ENCODE measurements around the gene HOXC9.

The HOXC9 gene

DNA sequence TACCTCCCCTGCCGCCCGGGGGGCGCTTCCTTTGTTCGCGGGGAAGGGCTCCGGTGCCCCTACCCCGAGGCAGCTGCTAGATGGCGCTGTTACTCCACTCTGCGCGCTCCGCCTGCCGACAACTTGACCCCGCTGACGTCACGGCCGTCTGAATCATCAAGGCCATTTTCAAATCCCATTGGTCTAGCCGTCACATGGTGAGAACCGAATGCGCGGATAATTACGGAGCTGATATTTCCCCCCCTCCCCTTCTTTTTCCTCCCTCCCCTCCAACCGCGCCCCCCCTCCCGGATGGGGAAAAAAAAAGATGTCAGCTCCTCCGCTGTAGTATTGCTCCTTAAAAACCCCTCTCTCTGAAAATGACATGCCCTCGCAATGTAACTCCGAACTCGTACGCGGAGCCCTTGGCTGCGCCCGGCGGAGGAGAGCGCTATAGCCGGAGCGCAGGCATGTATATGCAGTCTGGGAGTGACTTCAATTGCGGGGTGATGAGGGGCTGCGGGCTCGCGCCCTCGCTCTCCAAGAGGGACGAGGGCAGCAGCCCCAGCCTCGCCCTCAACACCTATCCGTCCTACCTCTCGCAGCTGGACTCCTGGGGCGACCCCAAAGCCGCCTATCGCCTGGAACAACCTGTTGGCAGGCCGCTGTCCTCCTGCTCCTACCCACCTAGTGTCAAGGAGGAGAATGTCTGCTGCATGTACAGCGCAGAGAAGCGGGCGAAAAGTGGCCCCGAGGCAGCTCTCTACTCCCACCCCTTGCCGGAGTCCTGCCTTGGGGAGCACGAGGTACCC, 14.9 kb upstream of the HOXC9 start, which contains the start of gene HOXC10:
Gene HOXC10, plus strand, starts transcription at position 246 of the 791 bp plus-strand sequence. Its CDS starts 114 bp downstream, at position 360.
- peak; percentile 97 for DNase-seq (ENCODE audit: low read depth)
- TF ChIP-seq, protein P1, sequence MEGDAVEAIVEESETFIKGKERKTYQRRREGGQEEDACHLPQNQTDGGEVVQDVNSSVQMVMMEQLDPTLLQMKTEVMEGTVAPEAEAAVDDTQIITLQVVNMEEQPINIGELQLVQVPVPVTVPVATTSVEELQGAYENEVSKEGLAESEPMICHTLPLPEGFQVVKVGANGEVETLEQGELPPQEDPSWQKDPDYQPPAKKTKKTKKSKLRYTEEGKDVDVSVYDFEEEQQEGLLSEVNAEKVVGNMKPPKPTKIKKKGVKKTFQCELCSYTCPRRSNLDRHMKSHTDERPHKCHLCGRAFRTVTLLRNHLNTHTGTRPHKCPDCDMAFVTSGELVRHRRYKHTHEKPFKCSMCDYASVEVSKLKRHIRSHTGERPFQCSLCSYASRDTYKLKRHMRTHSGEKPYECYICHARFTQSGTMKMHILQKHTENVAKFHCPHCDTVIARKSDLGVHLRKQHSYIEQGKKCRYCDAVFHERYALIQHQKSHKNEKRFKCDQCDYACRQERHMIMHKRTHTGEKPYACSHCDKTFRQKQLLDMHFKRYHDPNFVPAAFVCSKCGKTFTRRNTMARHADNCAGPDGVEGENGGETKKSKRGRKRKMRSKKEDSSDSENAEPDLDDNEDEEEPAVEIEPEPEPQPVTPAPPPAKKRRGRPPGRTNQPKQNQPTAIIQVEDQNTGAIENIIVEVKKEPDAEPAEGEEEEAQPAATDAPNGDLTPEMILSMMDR (conservative IDR thresholded peaks at IDR 0.05; ENCODE audit: control insufficient read depth, insufficient read depth, low read depth, low read length): peak; percentile 76
- peak within 1 kb of the TSS; percentile 69 for H3K4me3 ChIP-seq (ENCODE audit: control insufficient read depth, low read depth, low read length)

DNA sequence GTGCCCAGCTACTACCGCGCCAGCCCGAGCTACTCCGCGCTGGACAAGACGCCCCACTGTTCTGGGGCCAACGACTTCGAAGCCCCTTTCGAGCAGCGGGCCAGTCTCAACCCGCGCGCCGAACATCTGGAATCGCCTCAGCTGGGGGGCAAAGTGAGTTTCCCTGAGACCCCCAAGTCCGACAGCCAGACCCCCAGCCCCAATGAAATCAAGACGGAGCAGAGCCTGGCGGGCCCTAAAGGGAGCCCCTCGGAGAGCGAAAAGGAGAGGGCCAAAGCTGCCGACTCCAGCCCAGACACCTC, 14.3 kb upstream of the HOXC9 start:
- H3K4me3 ChIP-seq (ENCODE audit: control insufficient read depth, low read depth, low read length): peak overlapping the region; percentile 69
- TF ChIP-seq, protein P1 (conservative IDR thresholded peaks at IDR 0.05; ENCODE audit: control insufficient read depth, insufficient read depth, low read depth, low read length): no peak
- DNase-seq (ENCODE audit: low read depth): no peak

DNA sequence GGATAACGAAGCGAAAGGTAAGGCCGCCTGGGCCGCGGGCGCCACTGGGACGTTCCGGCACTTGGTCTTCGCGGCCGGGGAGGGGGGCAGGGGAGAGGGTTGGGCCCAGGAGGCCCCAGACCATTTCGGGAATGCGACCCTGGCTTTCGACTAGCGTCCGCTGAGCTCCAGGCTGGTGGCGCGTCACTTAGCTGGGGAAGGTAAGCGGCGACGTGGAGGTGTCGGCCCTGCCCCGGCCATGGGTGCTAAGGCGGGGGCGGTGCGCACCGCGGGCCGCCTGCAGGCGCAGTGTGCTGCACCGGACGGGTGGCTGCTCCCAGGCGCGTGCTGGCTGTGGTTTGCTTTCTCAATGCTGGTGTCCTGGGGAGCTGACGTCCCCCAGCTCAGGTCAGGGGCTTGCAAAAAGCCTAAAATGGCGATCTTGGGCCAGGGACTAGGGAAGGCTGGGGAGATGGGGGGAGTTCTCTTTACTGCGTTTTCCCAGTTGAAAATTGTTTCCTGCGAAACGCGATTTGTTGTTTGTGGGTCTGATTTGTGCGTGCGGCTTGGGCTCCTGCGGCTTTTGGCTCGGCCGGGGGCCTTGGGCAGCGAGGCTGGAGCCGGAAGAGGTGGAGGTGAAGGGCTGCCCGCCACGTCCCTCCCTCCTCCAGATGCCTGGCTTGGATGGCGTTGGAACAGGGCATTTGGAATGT, 13.8 kb upstream of the HOXC9 start:
- DNase-seq (ENCODE audit: low read depth): no peak
- TF ChIP-seq, protein P1 (conservative IDR thresholded peaks at IDR 0.05; ENCODE audit: control insufficient read depth, insufficient read depth, low read depth, low read length): no peak
- peak overlapping the region; percentile 69 for H3K4me3 ChIP-seq (ENCODE audit: control insufficient read depth, low read depth, low read length)

DNA sequence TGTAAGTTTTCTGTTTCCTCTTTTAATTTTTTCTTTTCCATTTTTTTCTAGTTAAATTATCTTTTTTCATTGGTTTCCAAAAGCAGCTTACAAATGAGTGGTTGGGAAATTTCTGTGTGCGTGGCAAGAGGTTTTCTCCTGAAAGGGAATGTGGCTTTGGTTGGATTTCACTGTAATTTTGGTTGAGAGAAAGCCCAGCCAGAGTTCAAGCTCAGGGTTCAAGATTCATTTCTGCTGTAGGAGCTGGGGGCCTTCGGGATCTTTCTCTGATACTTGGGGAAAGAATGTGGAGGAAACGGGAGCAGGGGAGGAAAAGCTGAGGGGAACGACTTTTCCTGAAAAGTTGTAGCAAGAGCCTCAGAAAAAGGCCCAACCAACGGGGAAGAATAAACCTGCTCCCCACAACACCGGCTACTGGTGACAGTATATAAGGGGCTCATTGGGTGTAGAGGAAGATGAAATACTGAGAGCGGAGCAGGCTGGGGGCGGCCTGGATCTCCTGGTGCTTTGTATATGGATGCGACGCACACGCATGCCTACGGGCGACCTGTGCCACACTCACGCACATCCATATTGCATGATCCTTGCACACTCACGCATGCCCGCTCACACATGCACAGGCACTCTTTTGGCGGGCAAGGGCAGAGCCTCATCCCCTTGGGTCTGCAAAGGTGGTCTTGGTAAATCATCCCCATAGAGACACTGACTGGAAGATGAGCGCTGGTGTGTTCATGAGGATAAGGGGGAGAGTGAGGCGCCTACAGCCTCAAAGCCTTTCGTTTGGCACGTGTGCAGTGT, 13.1 kb upstream of the HOXC9 start:
- DNase-seq (ENCODE audit: low read depth): no peak
- H3K4me3 ChIP-seq (ENCODE audit: control insufficient read depth, low read depth, low read length): peak overlapping the region; percentile 69

DNA sequence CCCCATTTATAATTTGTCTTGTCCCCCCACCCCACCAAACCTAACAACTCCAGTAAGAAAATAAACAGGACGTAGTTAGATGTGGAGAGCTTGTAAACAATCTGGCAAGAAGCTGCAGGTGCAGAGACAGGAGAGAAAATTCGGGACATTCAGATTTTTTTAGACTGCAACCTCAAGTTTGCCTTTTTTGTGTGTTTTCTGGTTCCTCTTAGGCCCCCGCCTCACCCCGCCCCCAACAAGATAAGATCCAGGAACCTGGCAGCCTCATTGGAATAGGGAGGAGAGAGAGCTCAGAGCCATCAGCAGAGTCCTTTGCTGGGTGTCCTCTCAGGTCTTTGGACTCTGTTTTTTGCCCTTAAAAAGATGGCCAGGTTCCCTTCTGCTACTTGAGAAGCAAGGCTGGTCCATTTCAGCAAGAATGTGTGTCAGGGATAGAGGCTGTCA, 12.2 kb upstream of the HOXC9 start:
- TF ChIP-seq, protein P1 (conservative IDR thresholded peaks at IDR 0.05; ENCODE audit: control insufficient read depth, insufficient read depth, low read depth, low read length): no peak
- DNase-seq (ENCODE audit: low read depth): no peak
- H3K4me3 ChIP-seq (ENCODE audit: control insufficient read depth, low read depth, low read length): no peak overlapping the region

More for the DNA sequence above, 13.1 kb upstream of the HOXC9 start:
- TF ChIP-seq, protein P1 (conservative IDR thresholded peaks at IDR 0.05; ENCODE audit: control insufficient read depth, insufficient read depth, low read depth, low read length): no peak

DNA sequence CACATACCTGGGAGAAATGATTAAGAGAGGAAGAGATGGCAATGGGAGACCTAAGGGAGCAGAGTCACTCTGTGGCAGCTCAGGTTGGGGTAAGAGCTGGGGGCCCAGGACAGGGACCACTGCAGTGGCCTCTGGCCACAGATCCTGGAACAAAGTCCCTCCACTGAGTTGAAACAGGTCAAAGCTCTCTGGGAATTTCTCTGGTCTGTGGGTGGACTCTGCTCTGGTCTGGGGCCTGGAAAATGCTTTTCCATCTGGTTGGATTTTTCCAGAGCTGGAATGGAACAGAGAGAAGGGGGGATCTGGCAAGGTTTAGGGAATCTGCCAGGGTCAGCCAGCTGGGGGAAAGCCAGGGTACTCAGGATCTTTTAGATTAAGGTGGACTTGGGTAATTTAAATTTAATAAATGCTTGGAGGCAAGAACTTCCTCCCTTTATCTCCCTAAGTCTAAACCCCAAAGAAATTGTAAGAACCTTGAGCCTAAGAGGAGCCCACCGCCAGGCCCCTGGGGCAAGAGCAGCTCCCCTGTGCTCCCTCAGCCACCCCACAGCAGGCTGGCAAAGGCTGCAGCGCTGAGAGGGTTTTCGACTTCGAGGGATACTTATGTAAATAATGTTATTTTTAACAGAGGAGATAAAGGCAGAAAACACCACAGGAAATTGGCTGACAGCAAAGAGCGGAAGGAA, 11.3 kb upstream of the HOXC9 start:
- no peak overlapping the region for H3K4me3 ChIP-seq (ENCODE audit: control insufficient read depth, low read depth, low read length)

More for the DNA sequence above, 11.3 kb upstream of the HOXC9 start:
- no peak for DNase-seq (ENCODE audit: low read depth)
- TF ChIP-seq, protein P1 (conservative IDR thresholded peaks at IDR 0.05; ENCODE audit: control insufficient read depth, insufficient read depth, low read depth, low read length): no peak

Data from fibroblast of mammary gland (primary cell).